Epidermal melanocyte (primary cell): ENCODE data around the gene ZFP91.

Experiments
- DNase-seq: peaks from one replicate; pipeline ENCODE4 v3.0.0; 2011; ENCODE audit warnings: low spot score; ENCODE audit not compliant: insufficient read length

ZFP91 gene

DNA sequence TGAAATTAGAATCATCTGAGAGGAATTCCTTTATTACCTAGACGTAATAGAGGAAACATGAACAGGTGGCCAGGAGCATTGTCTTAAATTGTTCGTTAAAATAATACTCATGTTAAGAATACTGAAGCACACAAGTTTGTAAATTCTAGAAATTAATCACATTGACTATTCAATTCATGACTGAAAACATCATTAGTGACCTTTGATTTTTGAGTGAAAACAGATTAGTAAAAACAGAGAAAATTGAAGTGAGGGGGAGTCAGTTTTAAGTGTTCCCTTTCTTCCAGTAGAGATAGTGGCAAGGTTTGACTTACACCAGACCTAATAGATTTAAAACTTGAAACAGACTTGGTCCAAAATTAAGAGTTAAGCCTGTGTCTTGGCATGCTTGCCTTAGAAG is 1.4 kb downstream of the ZFP91 start:
- no peak for DNase-seq

DNA sequence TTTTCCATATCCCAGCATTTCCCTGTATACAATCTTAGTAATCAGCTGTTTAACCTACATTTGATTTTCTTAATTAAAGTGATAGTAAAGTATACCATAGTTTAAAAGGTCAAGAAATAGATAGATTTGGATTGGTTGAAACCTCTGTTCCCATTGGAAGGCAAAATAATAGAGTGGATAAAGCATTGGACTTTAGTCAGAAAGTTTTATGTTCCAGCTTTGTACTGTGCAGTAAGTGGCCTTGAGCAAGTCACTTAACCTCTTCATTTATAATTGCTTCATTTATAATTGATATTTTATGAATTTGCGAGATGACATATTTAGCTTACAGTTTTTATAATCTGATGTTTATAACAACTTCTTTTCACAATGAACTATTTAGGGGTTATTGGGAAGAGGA is 3.6 kb downstream of the ZFP91 start:
- no peak for DNase-seq

GRCh38 chr11:58586998-58587397 is 8.1 kb downstream of the ZFP91 start:
- no peak for DNase-seq

DNA sequence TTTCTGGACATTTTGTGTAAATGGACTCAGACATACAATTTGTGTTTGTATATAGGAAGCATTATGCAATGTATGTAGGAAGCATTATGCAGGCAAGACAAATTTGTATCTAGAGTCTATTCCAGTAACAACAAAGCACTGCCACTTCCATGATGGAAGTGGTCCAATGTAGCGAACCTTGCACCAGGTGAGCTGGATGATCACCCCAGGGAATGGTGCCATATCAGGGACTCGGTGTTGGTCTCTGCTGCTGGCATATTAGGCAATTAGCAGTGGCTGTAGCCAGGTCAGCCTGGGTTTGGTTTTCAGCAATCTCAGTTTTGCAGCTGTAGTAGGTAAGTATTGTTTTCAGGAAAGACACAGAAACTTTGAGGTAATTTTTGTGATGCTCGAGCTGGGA is 12.8 kb downstream of the ZFP91 start:
- no peak for DNase-seq

DNA sequence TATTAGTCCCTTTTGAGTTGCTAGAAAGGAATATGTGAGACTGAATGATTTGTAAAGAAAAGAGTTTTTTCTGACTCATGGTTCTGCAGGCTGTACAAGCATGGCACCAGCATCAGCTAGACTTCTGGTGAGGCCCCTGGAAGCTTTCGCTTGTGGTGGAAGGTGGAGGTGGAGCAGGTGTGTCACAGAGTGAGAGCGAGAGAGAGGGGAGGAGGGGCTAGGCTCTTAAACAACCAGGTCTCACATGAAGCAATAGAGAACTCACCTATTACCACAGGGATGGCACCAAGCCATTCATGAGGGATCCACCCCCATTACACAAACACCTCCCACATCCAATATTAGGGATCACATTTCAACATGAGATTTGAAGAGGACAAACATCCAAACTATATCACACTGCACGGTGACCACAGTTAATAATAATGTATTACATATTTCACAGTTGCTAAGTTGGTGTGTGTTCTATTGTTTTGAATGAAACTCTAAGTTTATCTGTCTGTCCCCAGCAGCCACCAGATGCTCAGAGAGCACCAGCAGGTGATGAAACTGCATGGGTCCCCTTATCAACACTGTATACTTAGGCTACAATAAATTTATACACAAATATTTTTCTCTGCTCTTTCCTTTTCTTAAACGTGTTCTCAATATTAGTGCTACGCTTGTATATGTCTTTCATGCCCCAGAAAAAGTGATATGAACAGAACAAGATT is 14.1 kb downstream of the ZFP91 start:
- DNase-seq, result no peak

DNA sequence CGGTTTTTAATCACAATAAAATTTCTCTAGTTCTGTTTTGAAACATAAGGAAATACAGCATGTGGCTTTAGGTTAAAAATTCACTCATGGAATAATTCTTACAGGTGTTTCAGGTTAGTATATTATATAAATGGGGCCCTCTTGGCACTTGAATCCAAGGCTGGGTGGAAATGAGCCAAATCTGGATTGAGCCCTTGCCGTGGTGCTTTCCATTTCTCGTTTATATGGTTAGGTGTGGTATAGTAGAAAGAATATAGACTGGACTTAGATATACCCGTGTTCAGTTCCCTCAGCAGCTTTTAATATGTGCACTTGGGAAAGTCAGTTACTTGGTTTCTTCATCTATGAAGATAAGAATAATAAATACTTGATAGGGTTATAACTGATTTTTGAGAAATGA is 16.0 kb downstream of the ZFP91 start:
- no peak for DNase-seq

GRCh38 chr11:58596621-58597020 is 17.8 kb downstream of the ZFP91 start:
- DNase-seq, result no peak

- no peak for DNase-seq
Measured at GRCh38 chr11:58597486-58598144, 18.8 kb downstream of the ZFP91 start.

DNA sequence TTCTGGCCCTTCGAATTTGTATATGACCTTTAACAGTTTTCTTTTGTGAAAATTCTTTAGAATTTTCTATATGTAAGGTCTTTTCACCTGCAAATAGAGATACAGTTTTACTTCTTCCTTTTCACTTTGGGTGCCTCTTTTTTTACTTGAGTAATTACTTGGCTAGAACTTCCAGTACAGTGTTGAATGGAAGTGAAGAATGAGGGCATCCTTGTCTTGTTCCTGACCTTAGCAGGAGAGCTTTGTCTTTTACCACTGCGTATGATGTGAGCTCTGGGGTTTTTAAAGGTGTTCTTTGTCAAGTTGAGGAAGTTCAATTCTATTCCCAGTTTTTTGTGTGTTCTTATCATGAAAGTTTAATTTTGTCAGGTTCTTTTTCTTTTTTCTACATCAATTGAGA is 21.6 kb downstream of the ZFP91 start:
- DNase-seq, result no peak

- DNase-seq, result no peak
Measured at GRCh38 chr11:58606930-58607714, 28.3 kb downstream of the ZFP91 start.

- DNase-seq, result no peak
Measured at GRCh38 chr11:58608331-58608730, 29.5 kb downstream of the ZFP91 start.

- DNase-seq, result no peak
Measured at GRCh38 chr11:58609723-58610122, 30.9 kb downstream of the ZFP91 start.

DNA sequence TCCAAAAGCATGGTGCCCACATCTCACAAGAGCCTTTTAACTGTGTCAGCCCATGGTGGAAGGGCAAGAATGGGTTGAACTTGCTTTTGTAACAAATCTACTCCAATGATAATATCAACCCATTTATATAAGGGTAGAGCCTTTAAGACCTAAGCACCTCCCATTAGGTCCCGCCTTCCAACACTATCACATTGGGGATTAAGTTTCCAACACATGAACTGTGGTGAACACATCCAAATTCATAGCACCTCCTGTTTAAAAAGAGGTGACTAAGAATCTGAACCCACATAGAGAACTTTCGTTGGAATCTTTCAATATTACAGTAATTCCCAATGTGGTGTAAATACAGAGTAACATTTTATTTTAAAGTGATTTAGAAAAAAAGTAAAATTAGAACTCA is 34.4 kb downstream of the ZFP91 start:
- DNase-seq, result no peak

GRCh38 chr11:58615559-58615958 is 36.7 kb downstream of the ZFP91 start:
- DNase-seq, result no peak

DNA sequence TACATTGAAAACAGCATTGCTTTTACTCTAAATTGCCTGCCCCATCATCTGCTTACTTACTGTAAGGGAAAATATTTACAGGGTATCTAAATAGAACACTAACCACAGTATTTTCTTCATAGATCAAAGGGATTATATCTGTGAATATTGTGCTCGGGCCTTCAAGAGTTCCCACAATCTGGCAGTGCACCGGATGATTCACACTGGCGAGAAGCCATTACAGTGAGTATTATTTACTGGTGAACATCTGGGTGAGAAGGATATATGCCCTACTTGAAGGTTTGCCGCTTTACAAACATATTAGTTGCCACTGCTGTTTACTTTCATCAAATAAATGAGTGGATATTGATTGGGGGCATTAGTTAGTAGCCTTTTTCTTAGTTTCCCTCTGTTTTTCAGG is 37.7 kb downstream of the ZFP91 start:
- DNase-seq, result no peak

DNA sequence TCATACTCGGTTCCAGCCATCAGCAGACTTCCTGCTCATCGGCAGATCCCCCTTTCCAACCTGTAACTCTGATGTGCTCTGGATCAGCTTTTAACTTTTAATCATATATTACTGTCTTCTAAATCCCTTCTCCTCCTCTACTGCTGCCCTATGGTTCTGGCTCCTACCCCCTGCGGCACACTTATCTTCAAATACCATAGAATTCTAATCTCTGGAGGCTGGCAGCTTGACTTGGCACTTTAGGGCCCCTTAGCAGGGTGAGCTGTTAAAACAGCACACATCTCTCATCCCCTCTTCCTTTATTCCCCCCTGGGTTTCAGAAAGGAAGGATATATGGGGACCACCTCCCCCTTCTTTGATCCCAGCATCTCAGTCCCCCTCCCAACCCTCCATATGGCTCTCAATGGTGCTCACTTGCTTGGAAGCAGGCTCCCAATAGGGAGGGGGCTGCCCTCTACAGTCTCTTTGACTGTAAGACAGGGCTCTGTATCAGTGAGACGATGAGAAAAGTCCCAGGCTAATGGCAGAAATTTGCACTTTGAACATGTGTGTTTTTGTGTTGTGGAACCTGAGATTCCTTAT is 39.2 kb downstream of the ZFP91 start:
- DNase-seq, result no peak

- no peak for DNase-seq
Measured at GRCh38 chr11:58621586-58622262, 42.9 kb downstream of the ZFP91 start.

DNA sequence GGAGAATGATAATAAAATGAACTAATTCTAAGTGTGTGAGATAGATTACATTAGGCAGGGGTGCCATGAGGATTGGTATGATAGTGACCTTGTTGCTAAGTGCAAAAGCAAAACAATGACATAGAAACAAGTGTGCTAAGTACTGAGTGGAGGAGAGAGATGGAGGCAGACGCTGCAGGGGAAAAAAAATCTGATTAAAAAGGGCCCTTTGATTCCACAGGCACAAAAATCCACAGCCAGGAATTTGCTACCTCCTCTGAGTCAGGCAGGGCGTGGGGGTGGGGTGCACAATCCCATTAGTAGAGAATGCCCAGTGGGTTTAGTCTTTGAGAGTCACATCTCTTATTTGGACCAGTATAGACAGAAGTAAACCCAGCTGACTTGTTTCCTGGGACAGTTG is 43.5 kb downstream of the ZFP91 start, which contains the start of gene CNTF:
CNTF (plus strand) TSS at position 322 of the 400 bp plus-strand sequence. CDS start 88 bp downstream, outside the sequence.
- no peak for DNase-seq

DNA sequence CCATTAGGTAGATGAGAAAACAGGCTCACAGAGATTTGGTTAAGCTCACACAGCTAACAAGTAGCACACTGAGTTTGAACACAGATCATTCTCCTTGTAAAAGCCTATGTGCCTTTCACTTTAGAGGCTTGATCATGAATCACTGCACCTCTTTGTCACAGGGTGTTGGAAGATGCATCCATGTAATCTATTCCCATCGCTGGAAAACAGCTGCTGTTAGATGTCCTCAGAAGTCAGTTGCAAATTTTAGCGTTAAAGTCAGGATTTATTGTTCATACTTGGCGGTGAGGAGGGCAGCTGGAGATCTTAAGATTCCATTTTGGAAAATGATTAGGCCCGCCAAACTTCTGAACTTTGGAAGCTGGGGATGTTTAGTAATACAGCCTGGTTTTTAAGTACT is 46.2 kb downstream of the ZFP91 start:
- DNase-seq, result no peak

DNA sequence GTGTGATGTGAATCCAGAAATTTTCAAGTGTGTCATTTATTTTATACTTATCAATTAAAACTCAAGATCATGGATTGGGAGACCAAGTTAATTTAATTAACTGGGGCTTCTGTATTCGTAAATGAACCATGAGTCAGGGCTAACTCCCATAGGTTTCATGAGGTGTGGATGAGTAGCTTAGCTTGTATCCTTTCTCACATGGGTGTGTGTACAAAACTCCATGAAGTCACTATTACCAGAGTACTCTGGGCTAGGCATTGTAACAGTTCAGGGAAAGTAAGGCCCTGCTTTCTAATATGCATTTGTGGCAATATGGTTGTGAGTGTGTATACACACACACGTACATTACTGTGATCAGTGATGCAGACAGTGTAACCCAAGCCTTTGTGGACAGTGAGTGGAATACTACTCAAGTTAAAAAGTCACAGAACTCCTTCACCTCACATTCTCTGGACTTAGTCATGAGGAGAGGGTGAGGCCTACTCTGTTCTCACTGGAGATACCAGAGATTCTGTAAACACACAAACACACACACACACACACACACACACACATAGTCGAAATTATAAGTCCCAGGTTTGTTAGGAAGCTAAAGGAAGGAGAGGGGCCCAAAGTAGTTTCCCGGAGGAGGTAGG is 47.1 kb downstream of the ZFP91 start:
- no peak for DNase-seq

DNA sequence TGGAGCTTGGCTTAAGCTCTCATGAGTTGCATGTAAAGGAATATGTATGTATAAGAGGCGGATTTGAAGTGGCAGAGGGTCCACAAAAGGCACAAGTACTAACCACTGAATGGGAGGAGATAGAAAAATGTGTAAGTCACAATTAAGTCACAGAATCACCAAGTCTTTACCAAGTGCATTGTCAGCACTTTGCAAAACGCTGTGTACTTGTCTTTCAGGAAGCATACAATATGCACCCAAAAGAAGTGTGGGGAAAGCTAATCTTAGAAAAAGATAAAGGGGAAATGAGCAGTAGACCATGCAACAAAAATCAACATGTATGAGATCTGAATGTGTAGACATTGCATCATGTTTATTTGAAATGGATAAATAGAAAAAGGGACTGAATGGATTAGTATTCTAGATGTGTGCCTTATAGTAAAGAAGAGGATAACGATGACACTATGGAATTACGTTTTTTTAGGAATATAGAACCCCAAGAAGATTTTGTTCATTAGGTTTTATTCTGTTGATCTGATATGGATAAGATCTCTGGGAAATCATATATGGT is 48.1 kb downstream of the ZFP91 start:
- no peak for DNase-seq
